Endothelial cell (in vitro differentiated cells): ENCODE data around the gene VEGFC. TPM values are rescaled to one million over a fixed set of nuclear protein-coding genes. Genes with fewer than 3 reads are reported as not detected.

ENCODE experiments used
- DNase-seq: peaks from one replicate; pipeline ENCODE4 v3.0.0; 2021; ENCODE audit warnings: low spot score
- H3K27ac Mint-ChIP-seq: one replicate; pipeline ENCODE4 v1.8.0; 2021; ENCODE audit warnings: mixed read lengths, inconsistent platforms; ENCODE audit not compliant: unreplicated experiment
- H3K27me3 Mint-ChIP-seq: one replicate; pipeline ENCODE4 v1.8.0; 2021; ENCODE audit warnings: mild to moderate bottlenecking, moderate library complexity, mixed read lengths, inconsistent platforms; ENCODE audit not compliant: unreplicated experiment
- H3K36me3 Mint-ChIP-seq: one replicate; pipeline ENCODE4 v1.8.0; 2021; ENCODE audit warnings: mild to moderate bottlenecking, low read depth, mixed read lengths, inconsistent platforms; ENCODE audit not compliant: unreplicated experiment
- H3K4me1 Mint-ChIP-seq: one replicate; pipeline ENCODE4 v1.8.0; 2021; ENCODE audit warnings: mild to moderate bottlenecking, mixed read lengths, inconsistent platforms; ENCODE audit not compliant: unreplicated experiment
- H3K4me3 Mint-ChIP-seq: one replicate; pipeline ENCODE4 v1.8.0; 2021; ENCODE audit warnings: mild to moderate bottlenecking, mixed read lengths, inconsistent platforms; ENCODE audit not compliant: unreplicated experiment
- H3K9me3 Mint-ChIP-seq: one replicate; pipeline ENCODE4 v1.8.0; 2021; ENCODE audit warnings: mixed read lengths, inconsistent platforms; ENCODE audit not compliant: unreplicated experiment
- CTCF ChIP-seq: fragments of 200-600 bp; sonication (generic); IDR thresholded peaks from one replicate; pipeline ENCODE4 v1.5.0; 2021; ENCODE audit warnings: antibody characterized with exemption; ENCODE audit not compliant: unreplicated experiment
- total RNA-seq: library from RNA; stranded (reverse); fragmentation: NEBNext Ultra II Directional; extraction: Animal tissue kit (Norgen Biotek cat#: 25700); gene quantifications from one replicate; pipeline ENCODE4 v1.2.1, GENCODE V29; 2021; ENCODE audit not compliant: unreplicated experiment

Gene VEGFC
- total RNA-seq, 1 donor from 2014 or later, result 0.92 TPM

- Mint-ChIP-seq H3K4me3 (no peak overlapping the region), H3K4me1 (no peaks in the 10 kb centered on the region), H3K27ac (no peak overlapping the region), H3K9me3 (no peaks in the 10 kb centered on the region), H3K36me3 (no peaks in the 10 kb centered on the region), H3K27me3 (no peaks in the 10 kb centered on the region)
- no peak for DNase-seq
- no peak for TF ChIP-seq CTCF
Measured at GRCh38 chr4:176767183-176767582, 25.5 kb downstream of the VEGFC start.

DNA sequence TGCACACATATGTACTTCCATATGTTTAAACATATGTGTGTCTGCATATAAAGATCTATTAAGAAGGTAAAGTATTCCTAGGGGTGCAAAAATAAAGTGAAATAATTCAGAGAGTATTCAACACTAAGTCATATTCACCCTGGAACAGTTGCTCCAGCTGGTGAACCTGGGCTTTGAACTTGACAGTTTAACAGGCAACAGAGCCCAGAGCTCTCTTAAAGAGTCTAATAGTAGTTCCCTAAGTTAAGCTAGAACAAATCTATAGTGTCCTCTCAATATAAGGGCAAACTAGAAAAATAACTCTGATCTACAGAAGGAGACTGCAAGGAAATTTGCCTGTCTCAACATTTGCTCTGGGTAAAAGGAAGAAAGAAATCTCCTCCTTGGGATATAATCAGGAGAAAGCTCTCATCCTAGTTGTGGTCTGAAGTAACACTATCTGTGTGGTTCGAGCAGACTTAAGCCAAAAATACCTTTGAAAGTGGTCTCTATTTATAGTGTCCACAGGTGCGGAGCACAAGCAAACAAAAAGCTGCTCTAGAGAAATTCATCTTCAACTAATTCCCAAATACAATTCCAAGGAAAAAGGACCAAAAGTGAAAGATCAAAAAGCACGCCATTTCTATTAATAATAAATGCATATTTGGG lies 29.9 kb downstream of the VEGFC start:
- H3K36me3 Mint-ChIP-seq, result no peaks in the 10 kb centered on the region
- H3K9me3 Mint-ChIP-seq, result no peaks in the 10 kb centered on the region
- no peaks in the 10 kb centered on the region for H3K4me1 Mint-ChIP-seq
- no peak for TF ChIP-seq CTCF
- H3K27ac Mint-ChIP-seq, result no peak overlapping the region
- no peak overlapping the region for H3K4me3 Mint-ChIP-seq
- H3K27me3 Mint-ChIP-seq, result no peaks in the 10 kb centered on the region
- DNase-seq, result no peak

DNA sequence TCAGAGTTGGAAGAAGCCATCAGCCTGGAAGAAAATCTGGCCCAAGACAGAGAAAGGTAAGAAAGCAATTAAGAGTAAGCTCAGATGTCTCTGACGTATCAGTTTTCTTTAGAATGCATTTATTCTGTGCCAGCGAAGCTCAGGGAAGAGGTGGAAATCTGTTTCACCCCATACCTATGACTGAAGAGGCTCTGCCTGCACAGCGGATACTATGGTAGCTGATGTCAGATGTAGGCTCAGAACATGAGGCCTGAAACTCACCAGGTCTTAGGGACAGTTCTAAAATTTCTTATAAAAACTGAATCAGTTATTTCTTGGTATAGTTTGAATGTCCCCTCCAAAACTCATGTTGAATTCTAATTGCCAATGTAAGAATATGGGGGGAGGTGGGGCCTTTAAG lies 30.9 kb downstream of the VEGFC start:
- Mint-ChIP-seq H3K27me3 (no peaks in the 10 kb centered on the region), H3K27ac (no peak overlapping the region), H3K4me1 (no peaks in the 10 kb centered on the region), H3K4me3 (no peak overlapping the region), H3K36me3 (no peaks in the 10 kb centered on the region), H3K9me3 (no peaks in the 10 kb centered on the region)
- DNase-seq, result no peak
- TF ChIP-seq CTCF, result no peak

DNA sequence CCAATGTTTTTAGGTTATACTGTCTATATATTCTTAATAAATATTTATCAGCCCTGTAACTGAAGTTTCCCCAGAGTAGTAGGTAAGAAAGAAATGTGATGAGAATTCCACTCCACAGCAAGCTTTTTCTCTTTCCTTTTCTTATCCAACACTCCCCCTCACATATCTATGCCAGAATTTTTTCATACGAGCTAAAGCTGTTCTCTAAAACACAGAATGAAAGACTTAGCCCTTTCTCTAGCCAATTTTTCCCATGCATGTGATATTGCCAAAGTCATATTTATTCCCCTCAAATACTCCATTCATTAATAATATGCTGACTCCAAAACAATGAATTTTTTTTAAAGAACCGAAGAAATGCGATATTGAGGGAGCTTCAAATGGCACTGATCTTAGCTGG lies 32.3 kb downstream of the VEGFC start:
- no peaks in the 10 kb centered on the region for H3K4me1 Mint-ChIP-seq
- DNase-seq, result no peak
- no peak overlapping the region for H3K4me3 Mint-ChIP-seq
- no peak for TF ChIP-seq CTCF
- H3K36me3 Mint-ChIP-seq, result no peaks in the 10 kb centered on the region
- H3K9me3 Mint-ChIP-seq, result no peaks in the 10 kb centered on the region
- H3K27me3 Mint-ChIP-seq, result no peaks in the 10 kb centered on the region
- no peak overlapping the region for H3K27ac Mint-ChIP-seq

- no peak for DNase-seq
- no peak for TF ChIP-seq CTCF
- no peak overlapping the region for H3K4me3 Mint-ChIP-seq
- H3K4me1 Mint-ChIP-seq, result no peaks in the 10 kb centered on the region
- H3K9me3 Mint-ChIP-seq, result no peaks in the 10 kb centered on the region
- no peaks in the 10 kb centered on the region for H3K27me3 Mint-ChIP-seq
- no peaks in the 10 kb centered on the region for H3K36me3 Mint-ChIP-seq
- H3K27ac Mint-ChIP-seq, result no peak overlapping the region
Measured at GRCh38 chr4:176758731-176759130, 34.0 kb downstream of the VEGFC start.
